ENCODE results near the gene CLTC.

DNA sequence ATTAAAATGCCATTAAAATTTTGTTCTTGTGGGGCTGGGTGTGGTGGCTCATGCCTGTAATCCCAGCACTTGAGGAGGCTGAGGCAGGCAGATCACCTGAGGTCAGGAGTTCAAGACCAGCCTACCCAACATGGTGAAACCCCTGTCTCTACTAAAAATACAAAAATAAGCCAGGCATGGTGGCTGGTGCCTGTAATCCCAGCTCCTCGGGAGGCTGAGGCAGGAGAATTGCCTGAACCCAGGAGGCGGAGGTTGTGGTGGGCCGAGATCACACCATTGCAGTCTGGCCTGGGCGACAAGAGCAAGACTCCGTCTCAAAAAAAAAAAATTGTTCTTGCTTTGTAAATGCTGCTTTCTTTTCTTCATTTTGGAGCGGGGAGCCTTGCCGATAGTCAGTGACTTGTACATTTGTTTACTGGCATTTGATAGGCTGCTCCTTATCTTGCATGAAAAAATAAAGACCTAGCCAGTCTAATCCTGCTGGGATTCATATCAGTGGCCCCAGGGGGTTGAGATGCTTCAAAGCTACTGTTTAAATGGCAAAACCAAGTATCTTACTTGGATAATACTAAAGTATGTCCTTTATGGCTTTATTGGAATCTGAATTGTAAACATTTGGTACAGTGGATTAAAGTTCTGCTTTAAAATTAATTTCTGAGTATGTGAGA is 3.3 kb upstream of the CLTC start:
- TF ChIP-seq EZH2 (IDR thresholded peaks at IDR 0.05; ENCODE audit: borderline replicate concordance, control insufficient read depth, low read depth, low read length): no peak
- TF ChIP-seq JUND (IDR thresholded peaks at IDR 0.05; ENCODE audit: low read depth, low read length): no peak
- TF ChIP-seq, protein P1, sequence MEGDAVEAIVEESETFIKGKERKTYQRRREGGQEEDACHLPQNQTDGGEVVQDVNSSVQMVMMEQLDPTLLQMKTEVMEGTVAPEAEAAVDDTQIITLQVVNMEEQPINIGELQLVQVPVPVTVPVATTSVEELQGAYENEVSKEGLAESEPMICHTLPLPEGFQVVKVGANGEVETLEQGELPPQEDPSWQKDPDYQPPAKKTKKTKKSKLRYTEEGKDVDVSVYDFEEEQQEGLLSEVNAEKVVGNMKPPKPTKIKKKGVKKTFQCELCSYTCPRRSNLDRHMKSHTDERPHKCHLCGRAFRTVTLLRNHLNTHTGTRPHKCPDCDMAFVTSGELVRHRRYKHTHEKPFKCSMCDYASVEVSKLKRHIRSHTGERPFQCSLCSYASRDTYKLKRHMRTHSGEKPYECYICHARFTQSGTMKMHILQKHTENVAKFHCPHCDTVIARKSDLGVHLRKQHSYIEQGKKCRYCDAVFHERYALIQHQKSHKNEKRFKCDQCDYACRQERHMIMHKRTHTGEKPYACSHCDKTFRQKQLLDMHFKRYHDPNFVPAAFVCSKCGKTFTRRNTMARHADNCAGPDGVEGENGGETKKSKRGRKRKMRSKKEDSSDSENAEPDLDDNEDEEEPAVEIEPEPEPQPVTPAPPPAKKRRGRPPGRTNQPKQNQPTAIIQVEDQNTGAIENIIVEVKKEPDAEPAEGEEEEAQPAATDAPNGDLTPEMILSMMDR (IDR thresholded peaks at IDR 0.05 in 2 of 3, conservative IDR thresholded peaks at IDR 0.05 in 1 of 3; ENCODE audit: control insufficient read depth in 2 of 3, extremely low read depth in 1 of 3, insufficient read depth in 1 of 3, low read depth in 3 of 3, low read length in 3 of 3): no peak
- no peak for TF ChIP-seq POLR2A (IDR thresholded peaks at IDR 0.05; ENCODE audit: low read depth, low read length)
